IMR-90 (cell line): Measurements from ENCODE around the gene NDUFS7. TPM values are rescaled to one million over a fixed set of nuclear protein-coding genes. Genes with fewer than 3 reads are reported as not detected.

Experiments
- ATAC-seq: fragments of 200-7000 bp; cut with Tn5 transposase; 2 replicates; pipeline ENCODE4 v1.9.1; 2020; ENCODE audit warnings: low read depth, mild to moderate bottlenecking, moderate library complexity
- BruUV-seq: library from RNA; stranded (reverse); fragments of 400-500 nt; replicated peaks from 2 replicates; lab custom pipeline; 2021; lab: Mats Ljungman, UMichigan
- CTCF ChIA-PET: fragments of 300-600 bp; formaldehyde crosslinking; extraction: SDS; loops from one replicate; lab custom pipeline; 2021; ENCODE audit warnings: antibody characterized with exemption; lab: Yijun Ruan, JAX
- POLR2A ChIA-PET: fragments of 300-600 bp; sonication (Branson Sonifier 250); formaldehyde crosslinking; loops from one replicate; lab custom pipeline; 2022; ENCODE audit warnings: antibody characterized with exemption; ENCODE audit not compliant: unreplicated experiment; lab: Charles Lee
- DNase-seq: peaks from one replicate; pipeline ENCODE4 v3.0.0; 2013
- H2AFZ ChIP-seq: replicated peaks from 2 replicates; pipeline ENCODE3; 2013; ENCODE audit warnings: low read length, mild to moderate bottlenecking; ENCODE audit not compliant: poor library complexity
- H2AK5ac ChIP-seq: 2 replicates; pipeline ENCODE4 v1.6.1; 2013; ENCODE audit warnings: low read depth, low read length, inconsistent platforms
- H2AK9ac ChIP-seq: replicated peaks from 2 replicates; pipeline ENCODE3; 2013; ENCODE audit warnings: mild to moderate bottlenecking, low read depth, low read length, moderate library complexity; ENCODE audit not compliant: poor library complexity
- H2BK120ac ChIP-seq: 2 replicates; pipeline ENCODE4 v1.6.1; 2013; ENCODE audit warnings: low read depth, low read length, inconsistent platforms
- H2BK15ac ChIP-seq: 3 replicates; pipeline ENCODE4 v1.6.1; 2013; ENCODE audit warnings: low read depth, low read length, inconsistent platforms
- H2BK20ac ChIP-seq: 2 replicates; pipeline ENCODE4 v1.6.1; 2013; ENCODE audit warnings: low read depth, mild to moderate bottlenecking, inconsistent platforms, low read length, moderate library complexity
- H2BK5ac ChIP-seq: 2 replicates; pipeline ENCODE4 v1.6.1; 2013; ENCODE audit warnings: mild to moderate bottlenecking, low read depth, low read length, inconsistent platforms; ENCODE audit not compliant: poor library complexity, severe bottlenecking
- H3K14ac ChIP-seq: replicated peaks from 2 replicates; pipeline ENCODE4 v1.6.1; 2013; ENCODE audit warnings: low read depth, low read length, inconsistent platforms
- H3K18ac ChIP-seq: 2 replicates; pipeline ENCODE4 v1.6.1; 2013; ENCODE audit warnings: low read depth, low read length, control low read depth
- H3K23ac ChIP-seq: 2 replicates; pipeline ENCODE4 v1.6.1; 2013; ENCODE audit warnings: low read depth, low read length, inconsistent platforms
- H3K27ac ChIP-seq: 2 replicates; pipeline ENCODE4 v1.5.1; 2013; ENCODE audit warnings: mild to moderate bottlenecking, control low read depth, low read length; ENCODE audit not compliant: insufficient read depth
- H3K27me3 ChIP-seq: 2 replicates; pipeline ENCODE4 v1.6.1; 2013; ENCODE audit warnings: low read length; ENCODE audit not compliant: control insufficient read depth, insufficient read depth
- H3K36me3 ChIP-seq: 2 replicates; pipeline ENCODE4 v1.6.1; 2013; ENCODE audit warnings: low read length, mixed read lengths; ENCODE audit not compliant: control insufficient read depth, insufficient read depth
- H3K4ac ChIP-seq: 2 replicates; pipeline ENCODE4 v1.6.1; 2013; ENCODE audit warnings: low read depth, low read length, inconsistent platforms
- H3K4me1 ChIP-seq: 2 replicates; pipeline ENCODE4 v1.6.1; 2013; ENCODE audit warnings: low read length, mixed read lengths; ENCODE audit not compliant: control insufficient read depth, insufficient read depth
- H3K4me2 ChIP-seq: 2 replicates; pipeline ENCODE4 v1.6.1; 2013; ENCODE audit warnings: low read depth, mild to moderate bottlenecking, control low read depth, low read length, moderate library complexity
- H3K4me3 ChIP-seq: 2 replicates; pipeline ENCODE4 v1.5.1; 2013; ENCODE audit warnings: low read depth, mild to moderate bottlenecking, control low read depth, low read length, moderate library complexity; ENCODE audit not compliant: insufficient read depth
- H3K56ac ChIP-seq: 2 replicates; pipeline ENCODE4 v1.6.1; 2013; ENCODE audit warnings: low read length, inconsistent platforms; ENCODE audit not compliant: insufficient read depth; ENCODE audit errors: extremely low read depth
- H3K79me1 ChIP-seq, 2 experiments: 2 replicates each; pipeline ENCODE4 v1.6.1; 2013; ENCODE audit warnings: low read length in 2 of 2, inconsistent platforms in 1 of 2, low read depth in 1 of 2
- H3K9ac ChIP-seq: 2 replicates; pipeline ENCODE4 v1.6.1; 2013; ENCODE audit warnings: low read depth, low read length, control low read depth
- H3K9me1 ChIP-seq: 2 replicates; pipeline ENCODE4 v1.6.1; 2013; ENCODE audit warnings: low read length, inconsistent platforms; ENCODE audit not compliant: insufficient read depth
- H3K9me3 ChIP-seq: 2 replicates; pipeline ENCODE4 v1.6.1; 2013; ENCODE audit warnings: low read length; ENCODE audit not compliant: control insufficient read depth, insufficient read depth
- H4K20me1 ChIP-seq: 2 replicates; pipeline ENCODE4 v1.6.1; 2013; ENCODE audit warnings: low read length, inconsistent platforms; ENCODE audit not compliant: insufficient read depth
- H4K5ac ChIP-seq: 2 replicates; pipeline ENCODE4 v1.6.1; 2013; ENCODE audit warnings: mild to moderate bottlenecking, low read depth, low read length, control low read depth
- H4K8ac ChIP-seq, 2 experiments: 2 replicates each; pipeline ENCODE4 v1.6.1; 2013; ENCODE audit warnings: low read depth in 2 of 2, low read length in 2 of 2, control low read depth in 1 of 2, inconsistent platforms in 1 of 2
- H4K91ac ChIP-seq: 2 replicates; pipeline ENCODE4 v1.6.1; 2013; ENCODE audit warnings: low read depth, low read length, inconsistent platforms; ENCODE audit not compliant: insufficient read depth
- CEBPB ChIP-seq: IDR thresholded peaks from 2 replicates; pipeline ENCODE4 v1.6.1; 2012; ENCODE audit warnings: low read depth, low read length, improper control_type of control experiment
- FOS ChIP-seq: fragments of 150-350 bp; IDR thresholded peaks from 2 replicates; pipeline ENCODE4 v1.6.1; 2016; ENCODE audit warnings: low read depth, low read length
- MAFK ChIP-seq: IDR thresholded peaks from 2 replicates; pipeline ENCODE4 v1.6.1; 2012; ENCODE audit warnings: low read depth, low read length, improper control_type of control experiment
- MAZ ChIP-seq: IDR thresholded peaks from 2 replicates; pipeline ENCODE4 v1.6.1; 2012; ENCODE audit warnings: low read depth, mild to moderate bottlenecking, low read length, improper control_type of control experiment, moderate library complexity, borderline replicate concordance
- POLR2A ChIP-seq: IDR thresholded peaks from 2 replicates; pipeline ENCODE4 v1.6.1; 2012; ENCODE audit warnings: mild to moderate bottlenecking, low read depth, low read length
- RAD21 ChIP-seq: IDR thresholded peaks from 2 replicates; pipeline ENCODE4 v1.6.1; 2012; ENCODE audit warnings: low read length, improper control_type of control experiment
- RCOR1 ChIP-seq: IDR thresholded peaks from 2 replicates; pipeline ENCODE4 v1.6.1; 2012; ENCODE audit warnings: mild to moderate bottlenecking, low read length, improper control_type of control experiment; ENCODE audit not compliant: insufficient replicate concordance
- RFX5 ChIP-seq: IDR thresholded peaks from 2 replicates; pipeline ENCODE4 v1.8.0; 2012; ENCODE audit warnings: low read depth, mild to moderate bottlenecking, low read length, moderate library complexity
- WGBS, 2 experiments: methylation state at CpG; one replicate each; pipeline versions ENCODE4 v1.1.5 to v1.1.7; 2013; ENCODE audit warnings: missing lambda C conversion rate in 2 of 2; ENCODE audit not compliant: insufficient read length in 1 of 2; ENCODE audit errors: extremely low coverage in 2 of 2; 5-methylcytosine and 5-hydroxymethylcytosine counted together
- dilution Hi-C: fragments of 300-500 bp; cut with HindIII; formaldehyde crosslinking; loops from one replicate; pipeline ENCODE4 v1.14.3; 2018; ENCODE audit warnings: low sequenced_read_pairs; ENCODE audit not compliant: unreplicated experiment
- in situ Hi-C: fragments of 300-500 bp; cut with MboI; formaldehyde crosslinking; loops from 3 replicates; pipeline ENCODE4 v1.14.3; 2019; ENCODE audit warnings: low sequenced_read_pairs, inconsistent platforms, mixed read lengths
- intact Hi-C: fragments of 100-400 bp; cut with micrococcal nuclease; formaldehyde crosslinking; loops from 2 replicates; pipeline ENCODE4 v1.10.0; 2022
- polyA plus RNA-seq, 3 experiments: library from polyadenylated mRNA; depleted of rRNA; stranded (reverse); fragments of >200 nt; gene quantifications; 2 replicates each; pipeline ENCODE4 v1.2.3, GENCODE V29; 2012; ENCODE audit warnings: low replicate concordance in 1 of 3
- total RNA-seq: library from RNA; depleted of rRNA; stranded (reverse); fragments of >200 nt; gene quantifications from 2 replicates; pipeline ENCODE4 v1.2.3, GENCODE V29; 2012
- TF ChIP-seq, protein P1 (sequence below): fragments of 150-350 bp; IDR thresholded peaks from 2 replicates; pipeline ENCODE4 v1.6.1; 2017; ENCODE audit warnings: mild to moderate bottlenecking, antibody characterized with exemption, low read length, low read depth
- TF ChIP-seq, protein P2 (sequence below): conservative IDR thresholded peaks from 2 replicates; pipeline ENCODE4 v1.5.1; 2012; ENCODE audit warnings: mild to moderate bottlenecking, low read depth, low read length, improper control_type of control experiment

The NDUFS7 gene
- total and polyA plus RNA-seq, 2 of the 4 experiments (the other 2 are of a cell fraction) = 60.8 to 136 TPM

GRCh38 chr19:1429750-1430149 lies 46.0 kb downstream of the NDUFS7 start:
- no peak for DNase-seq
- H3K4ac ChIP-seq = no peak overlapping the region
- H3K14ac ChIP-seq = no peak overlapping the region
- no TSS peak for BruUV-seq
- no peak overlapping the region for H2BK15ac ChIP-seq
- no peak overlapping the region for H2BK120ac ChIP-seq
- peaks cover 30% of the 10 kb centered on the region for H4K20me1 ChIP-seq
- POLR2A ChIA-PET = no interaction called here
- ATAC-seq = no peak
- no peak overlapping the region for H4K5ac ChIP-seq
- no peaks in the 10 kb centered on the region for H3K4me1 ChIP-seq
- in situ Hi-C loops (no loop called here), intact Hi-C loops (no loop called here), dilution Hi-C loops (no loop called here)
- no peak overlapping the region for H4K8ac ChIP-seq
- no peak overlapping the region for H3K27ac ChIP-seq
- peaks cover 73% of the 10 kb centered on the region for H3K36me3 ChIP-seq
- H3K9me3 ChIP-seq = no peaks in the 10 kb centered on the region
- H3K9me1 ChIP-seq = 0 out of 2 replicates have a peak, but pooled peaks cover 3% of the 10 kb centered on the region
- H3K9ac ChIP-seq = no peak overlapping the region
- H2BK5ac ChIP-seq = no peak overlapping the region
- H2AFZ ChIP-seq = no peak overlapping the region
- H3K4me2 ChIP-seq = no peak overlapping the region
- no peak overlapping the region for H4K91ac ChIP-seq
- no peaks in the 10 kb centered on the region for H3K27me3 ChIP-seq
- no peak overlapping the region for H3K56ac ChIP-seq
- no peak overlapping the region for H3K4me3 ChIP-seq
- H3K18ac ChIP-seq = no peak overlapping the region
- peaks cover 23 to 70% of the 10 kb centered on the region in 2 experiments for H3K79me1 ChIP-seq
- no peak overlapping the region for H2BK20ac ChIP-seq
- H2AK5ac ChIP-seq = no peak overlapping the region
- no peak overlapping the region for H2AK9ac ChIP-seq
- TF ChIP-seq MAZ (no peak), FOS (no peak), MAFK (no peak), POLR2A (no peak), RAD21 (no peak), RFX5 (no peak), RCOR1 (no peak), CEBPB (no peak)
- TF ChIP-seq, protein P1, sequence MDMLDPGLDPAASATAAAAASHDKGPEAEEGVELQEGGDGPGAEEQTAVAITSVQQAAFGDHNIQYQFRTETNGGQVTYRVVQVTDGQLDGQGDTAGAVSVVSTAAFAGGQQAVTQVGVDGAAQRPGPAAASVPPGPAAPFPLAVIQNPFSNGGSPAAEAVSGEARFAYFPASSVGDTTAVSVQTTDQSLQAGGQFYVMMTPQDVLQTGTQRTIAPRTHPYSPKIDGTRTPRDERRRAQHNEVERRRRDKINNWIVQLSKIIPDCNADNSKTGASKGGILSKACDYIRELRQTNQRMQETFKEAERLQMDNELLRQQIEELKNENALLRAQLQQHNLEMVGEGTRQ = no peak
- TF ChIP-seq, protein P2, sequence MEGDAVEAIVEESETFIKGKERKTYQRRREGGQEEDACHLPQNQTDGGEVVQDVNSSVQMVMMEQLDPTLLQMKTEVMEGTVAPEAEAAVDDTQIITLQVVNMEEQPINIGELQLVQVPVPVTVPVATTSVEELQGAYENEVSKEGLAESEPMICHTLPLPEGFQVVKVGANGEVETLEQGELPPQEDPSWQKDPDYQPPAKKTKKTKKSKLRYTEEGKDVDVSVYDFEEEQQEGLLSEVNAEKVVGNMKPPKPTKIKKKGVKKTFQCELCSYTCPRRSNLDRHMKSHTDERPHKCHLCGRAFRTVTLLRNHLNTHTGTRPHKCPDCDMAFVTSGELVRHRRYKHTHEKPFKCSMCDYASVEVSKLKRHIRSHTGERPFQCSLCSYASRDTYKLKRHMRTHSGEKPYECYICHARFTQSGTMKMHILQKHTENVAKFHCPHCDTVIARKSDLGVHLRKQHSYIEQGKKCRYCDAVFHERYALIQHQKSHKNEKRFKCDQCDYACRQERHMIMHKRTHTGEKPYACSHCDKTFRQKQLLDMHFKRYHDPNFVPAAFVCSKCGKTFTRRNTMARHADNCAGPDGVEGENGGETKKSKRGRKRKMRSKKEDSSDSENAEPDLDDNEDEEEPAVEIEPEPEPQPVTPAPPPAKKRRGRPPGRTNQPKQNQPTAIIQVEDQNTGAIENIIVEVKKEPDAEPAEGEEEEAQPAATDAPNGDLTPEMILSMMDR = no peak
- H3K23ac ChIP-seq = no peak overlapping the region
- 81% methylated on average over 4 of the region's 14 CpGs; no CpG with 5 or more reads in 1 of the 2 experiments for WGBS, 2 experiments
- CTCF ChIA-PET = no interaction called here
